Muscle layer of duodenum (tissue), 2 donors: Measurements from ENCODE around the gene WARS2.

Experiments used
- H3K27ac ChIP-seq: one replicate; pipeline ENCODE4 v1.7.0; 2013; ENCODE audit warnings: mild to moderate bottlenecking, low read length
- H3K27me3 ChIP-seq: one replicate; pipeline ENCODE4 v1.7.0; 2013; ENCODE audit warnings: low read depth, mild to moderate bottlenecking, control low read depth, low read length
- H3K36me3 ChIP-seq, 2 donors: one replicate each; pipeline ENCODE4 v1.7.0; 2013; ENCODE audit warnings: low read length in 2 of 2, control low read depth in 1 of 2, mild to moderate bottlenecking in 1 of 2; ENCODE audit not compliant: insufficient read depth in 2 of 2, control insufficient read depth in 1 of 2
- H3K4me1 ChIP-seq, 2 donors: one replicate each; pipeline ENCODE4 v1.7.0; 2013; ENCODE audit warnings: low read length in 2 of 2, mild to moderate bottlenecking in 2 of 2, control low read depth in 1 of 2, moderate library complexity in 1 of 2; ENCODE audit not compliant: insufficient read depth in 2 of 2, control insufficient read depth in 1 of 2
- H3K4me3 ChIP-seq, 2 donors: one replicate each; pipeline ENCODE4 v1.7.0; 2013; ENCODE audit warnings: low read length in 2 of 2, low read depth in 1 of 2, mild to moderate bottlenecking in 1 of 2
- H3K9me3 ChIP-seq, 2 donors: one replicate each; pipeline ENCODE4 v1.7.0; 2013; ENCODE audit warnings: low read length in 2 of 2, control low read depth in 1 of 2, mild to moderate bottlenecking in 1 of 2; ENCODE audit not compliant: control insufficient read depth in 1 of 2
- donor health status: healthy.

The WARS2 gene

GRCh38 chr1:119032986-119033385, 107.5 kb downstream of the WARS2 start:
- Histone ChIP-seq H3K4me1 (no peaks in the 10 kb centered on the region), H3K9me3 (no peaks in the 10 kb centered on the region), H3K27ac (no peak overlapping the region), H3K4me3 (no peak overlapping the region), H3K27me3 (no peaks in the 10 kb centered on the region), H3K36me3 (peaks cover 0 to 19% of the 10 kb centered on the region in 2 donors)

- no peaks in the 10 kb centered on the region for H3K4me1 ChIP-seq
- no peak overlapping the region for H3K4me3 ChIP-seq
- peaks cover 0 to 3% of the 10 kb centered on the region in 2 donors for H3K9me3 ChIP-seq
- H3K27me3 ChIP-seq, result no peaks in the 10 kb centered on the region
- H3K36me3 ChIP-seq, result peaks cover 0 to 6% of the 10 kb centered on the region in 2 donors
- H3K27ac ChIP-seq, result no peak overlapping the region
Observed at GRCh38 chr1:119027759-119028158, 112.7 kb downstream of the WARS2 start.

GRCh38 chr1:119026956-119027355, 113.5 kb downstream of the WARS2 start:
- no peaks in the 10 kb centered on the region for H3K27me3 ChIP-seq

DNA sequence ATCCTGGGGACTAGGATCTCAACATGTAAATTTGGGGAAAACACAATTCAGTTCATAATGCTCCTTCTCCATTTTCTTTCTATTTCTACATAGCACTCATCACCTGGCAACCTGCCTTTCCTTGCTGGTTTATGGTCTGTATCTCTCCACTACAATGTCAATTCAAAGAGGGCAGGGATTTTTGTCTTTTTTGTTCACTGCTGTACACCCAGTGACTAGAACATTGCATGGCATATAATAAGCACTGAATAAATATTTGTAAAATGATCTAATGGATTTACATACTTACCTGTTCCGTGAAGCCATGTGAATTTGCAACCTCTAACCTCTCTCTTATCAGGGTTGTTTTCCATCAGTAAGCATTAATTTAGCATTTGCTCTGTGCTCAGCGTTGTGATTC, 124.9 kb downstream of the WARS2 start:
- Histone ChIP-seq H3K4me3 (no peak overlapping the region), H3K9me3 (peaks cover 0 to 4% of the 10 kb centered on the region in 2 donors), H3K4me1 (no peaks in the 10 kb centered on the region), H3K36me3 (peaks cover 0 to 5% of the 10 kb centered on the region in 2 donors), H3K27me3 (no peaks in the 10 kb centered on the region), H3K27ac (no peak overlapping the region)

More at GRCh38 chr1:119026956-119027355, 113.5 kb downstream of the WARS2 start:
- no peaks in the 10 kb centered on the region for H3K4me1 ChIP-seq
- no peaks in the 10 kb centered on the region for H3K36me3 ChIP-seq
- peaks cover 0 to 3% of the 10 kb centered on the region in 2 donors for H3K9me3 ChIP-seq
- no peak overlapping the region for H3K27ac ChIP-seq
- no peak overlapping the region for H3K4me3 ChIP-seq

GRCh38 chr1:119012383-119012782, 128.1 kb downstream of the WARS2 start:
- no peaks in the 10 kb centered on the region for H3K36me3 ChIP-seq
- no peak overlapping the region for H3K27ac ChIP-seq
- no peaks in the 10 kb centered on the region for H3K9me3 ChIP-seq
- H3K27me3 ChIP-seq, result peaks cover 21% of the 10 kb centered on the region
- no peak overlapping the region for H3K4me3 ChIP-seq
- H3K4me1 ChIP-seq, result peaks cover 0 to 16% of the 10 kb centered on the region in 2 donors

DNA sequence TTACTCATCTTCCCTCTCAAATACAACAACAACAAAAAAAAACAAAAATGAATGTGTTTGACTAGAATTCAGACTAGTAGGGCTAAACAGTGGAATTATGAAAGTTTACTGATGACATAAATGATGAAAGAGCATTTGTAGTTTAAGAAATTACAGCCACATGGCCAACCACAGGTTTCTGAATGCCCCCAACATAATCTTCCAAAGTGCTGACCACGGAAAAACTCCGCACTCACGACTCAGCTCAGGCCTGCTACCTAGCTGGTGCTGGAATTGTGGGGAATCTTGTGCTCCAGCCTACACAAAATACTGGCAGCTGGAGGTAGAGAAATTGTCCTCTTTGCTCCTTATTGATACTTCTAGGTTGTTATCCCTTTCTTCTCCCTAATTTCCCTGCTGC, 128.7 kb downstream of the WARS2 start:
- peaks cover 28% of the 10 kb centered on the region for H3K27me3 ChIP-seq
- H3K4me1 ChIP-seq, result peaks cover 0 to 23% of the 10 kb centered on the region in 2 donors
- H3K36me3 ChIP-seq, result no peaks in the 10 kb centered on the region
- H3K9me3 ChIP-seq, result no peaks in the 10 kb centered on the region
- H3K27ac ChIP-seq, result no peak overlapping the region
- H3K4me3 ChIP-seq, result no peak overlapping the region

GRCh38 chr1:119011116-119011515, 129.3 kb downstream of the WARS2 start:
- H3K36me3 ChIP-seq, result no peaks in the 10 kb centered on the region
- H3K27ac ChIP-seq, result no peak overlapping the region
- H3K4me3 ChIP-seq, result no peak overlapping the region
- H3K4me1 ChIP-seq, result peaks cover 0 to 27% of the 10 kb centered on the region in 2 donors
- H3K27me3 ChIP-seq, result peaks cover 34% of the 10 kb centered on the region
- H3K9me3 ChIP-seq, result no peaks in the 10 kb centered on the region

DNA sequence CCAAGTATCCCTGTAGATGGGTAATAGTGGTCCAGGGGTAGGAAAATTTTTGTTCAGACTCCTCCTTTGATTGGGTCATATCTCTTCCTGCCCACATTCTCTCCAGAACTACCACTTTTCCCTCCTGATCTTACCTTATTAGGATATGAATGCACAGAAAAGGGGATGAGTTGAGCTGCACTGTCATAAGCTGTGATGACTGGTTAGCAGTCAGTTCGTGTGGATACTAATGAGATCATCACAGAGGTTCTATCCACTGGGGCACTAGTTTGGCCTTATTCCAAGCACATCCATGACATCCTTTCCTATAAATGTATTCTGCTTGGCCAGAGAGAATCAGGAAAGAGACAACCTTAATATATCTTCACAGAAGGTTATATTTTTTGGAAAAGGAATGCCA, 130.3 kb downstream of the WARS2 start:
- Histone ChIP-seq H3K36me3 (no peaks in the 10 kb centered on the region), H3K9me3 (no peaks in the 10 kb centered on the region), H3K4me1 (peaks cover 0 to 27% of the 10 kb centered on the region in 2 donors), H3K27me3 (peaks cover 43% of the 10 kb centered on the region), H3K4me3 (no peak overlapping the region), H3K27ac (no peak overlapping the region)

DNA sequence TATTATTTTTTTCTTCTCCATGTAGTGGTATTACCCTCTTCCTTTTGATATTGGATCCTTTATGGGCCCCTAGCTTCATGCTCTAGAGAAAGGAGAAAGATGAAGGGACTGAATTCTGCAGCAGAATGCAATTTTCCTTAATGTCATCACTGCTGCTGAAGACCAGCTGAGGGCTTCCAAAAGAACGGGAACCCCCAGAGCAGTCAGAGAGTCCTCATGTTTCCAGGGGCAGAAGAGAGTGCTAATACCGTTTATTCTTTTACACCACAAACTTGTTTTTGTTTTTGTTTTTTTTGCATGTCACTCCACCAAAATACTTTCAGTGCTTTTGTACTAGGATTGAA, 131.2 kb downstream of the WARS2 start:
- no peaks in the 10 kb centered on the region for H3K9me3 ChIP-seq
- H3K36me3 ChIP-seq, result no peaks in the 10 kb centered on the region
- H3K4me1 ChIP-seq, result peaks cover 0 to 27% of the 10 kb centered on the region in 2 donors
- peaks cover 52% of the 10 kb centered on the region for H3K27me3 ChIP-seq
- H3K4me3 ChIP-seq, result no peak overlapping the region
- H3K27ac ChIP-seq, result no peak overlapping the region

DNA sequence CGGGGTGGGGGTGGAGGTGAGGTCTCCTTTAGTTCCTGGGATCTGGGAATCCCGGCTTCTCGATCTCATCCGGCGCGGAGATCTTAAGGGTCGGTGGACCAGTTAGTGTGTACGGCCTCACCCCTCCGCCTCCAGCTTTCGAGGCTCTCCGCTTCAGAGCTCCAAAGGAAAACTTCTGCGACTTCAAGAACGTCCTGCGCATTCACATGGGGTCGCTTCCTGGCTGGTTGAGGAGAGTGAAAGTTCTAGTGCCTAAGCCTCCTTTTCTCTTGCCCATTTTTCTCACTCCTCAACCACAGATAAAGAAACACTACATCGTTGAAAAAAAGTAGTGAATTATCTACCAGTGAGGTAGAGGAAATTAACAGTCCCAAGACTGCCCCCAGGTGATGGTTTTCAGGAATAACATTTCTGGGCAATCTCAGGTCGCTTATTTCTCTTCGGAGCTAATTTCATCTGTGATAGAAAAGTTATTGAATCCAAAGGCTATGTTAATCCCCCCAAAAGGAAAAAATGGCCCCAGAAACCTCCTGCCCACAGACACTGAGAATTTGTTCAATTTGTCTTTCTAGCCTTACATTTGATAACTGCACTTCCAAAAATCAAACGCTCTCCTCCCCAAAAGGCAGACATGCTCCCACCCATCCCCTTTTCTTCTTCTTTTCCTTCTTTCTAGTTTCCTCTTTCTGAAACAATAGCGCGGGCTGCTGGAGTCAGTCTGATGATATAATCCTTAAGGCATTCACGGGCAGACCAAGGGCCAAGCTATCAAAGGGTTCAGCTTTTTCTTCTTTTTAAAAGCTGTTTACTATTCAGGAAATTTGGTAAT, 131.8 kb downstream of the WARS2 start:
- Histone ChIP-seq H3K27ac (no peak overlapping the region), H3K4me3 (peak overlapping the region; percentile 49 to 55)

GRCh38 chr1:119007670-119008482, 132.6 kb downstream of the WARS2 start:
- peaks cover 66% of the 10 kb centered on the region for H3K27me3 ChIP-seq

More for the DNA sequence above, 131.8 kb downstream of the WARS2 start:
- Histone ChIP-seq H3K4me1 (peaks cover 0 to 27% of the 10 kb centered on the region in 2 donors), H3K9me3 (peaks cover 0 to 3% of the 10 kb centered on the region in 2 donors), H3K27me3 (peaks cover 58% of the 10 kb centered on the region), H3K36me3 (no peaks in the 10 kb centered on the region)

More at GRCh38 chr1:119007670-119008482, 132.6 kb downstream of the WARS2 start:
- Histone ChIP-seq H3K4me3 (peak overlapping the region; percentile 49 to 55), H3K27ac (no peak overlapping the region), H3K4me1 (peaks cover 0 to 27% of the 10 kb centered on the region in 2 donors), H3K36me3 (no peaks in the 10 kb centered on the region), H3K9me3 (peaks cover 0 to 3% of the 10 kb centered on the region in 2 donors)
